GM23338 (cell line): ENCODE data around the gene TNFRSF4. TPM values are rescaled to one million over a fixed set of nuclear protein-coding genes. Genes with fewer than 3 reads are reported as not detected.

Experiments used
- ATAC-seq: fragments of 200-7000 bp; cut with Tn5 transposase; 3 replicates; pipeline ENCODE4 v1.9.1; 2020
- DNase-seq: peaks from one replicate; pipeline ENCODE4 v3.0.0-alpha.2; 2015; ENCODE audit warnings: low spot score
- H2AFZ ChIP-seq: fragments of 200-600 bp; sonication (generic); 2 replicates; pipeline ENCODE4 v1.8.0; 2016; ENCODE audit warnings: antibody characterized with exemption, mild to moderate bottlenecking, moderate library complexity
- H3F3A ChIP-seq: fragments of 200-600 bp; sonication (generic); replicated peaks from 2 replicates; pipeline ENCODE4 v1.8.0; 2017; ENCODE audit warnings: antibody characterized with exemption, mixed run types, low read depth
- H3K27ac ChIP-seq: fragments of 200-600 bp; sonication (generic); 2 replicates; pipeline ENCODE4 v1.6.1; 2016; ENCODE audit warnings: low read depth
- H3K27me3 ChIP-seq: fragments of 200-600 bp; sonication (generic); 2 replicates; pipeline ENCODE4 v1.8.0; 2016; ENCODE audit warnings: mild to moderate bottlenecking, mixed run types, moderate library complexity; ENCODE audit not compliant: insufficient read depth
- H3K36me3 ChIP-seq: fragments of 200-600 bp; sonication (generic); 2 replicates; pipeline ENCODE4 v1.8.0; 2016; ENCODE audit warnings: mild to moderate bottlenecking; ENCODE audit not compliant: insufficient read depth
- H3K4me1 ChIP-seq: fragments of 200-600 bp; sonication (generic); 2 replicates; pipeline ENCODE4 v1.8.0; 2016; ENCODE audit warnings: mild to moderate bottlenecking, moderate library complexity; ENCODE audit not compliant: insufficient read depth
- H3K4me2 ChIP-seq: fragments of 200-600 bp; sonication (generic); 2 replicates; pipeline ENCODE4 v1.7.1; 2017; ENCODE audit warnings: mixed run types
- H3K4me3 ChIP-seq: fragments of 200-600 bp; sonication (generic); 2 replicates; pipeline ENCODE4 v1.6.1; 2016; ENCODE audit warnings: mixed run types
- H3K79me2 ChIP-seq: fragments of 200-600 bp; sonication (generic); replicated peaks from 2 replicates; pipeline ENCODE4 v1.8.0; 2017; ENCODE audit warnings: mild to moderate bottlenecking; ENCODE audit not compliant: insufficient read depth
- H3K9me2 ChIP-seq: fragments of 200-600 bp; sonication (generic); 2 replicates; pipeline ENCODE4 v1.8.0; 2017; ENCODE audit not compliant: insufficient read depth
- H4K20me1 ChIP-seq: fragments of 200-600 bp; sonication (generic); replicated peaks from 2 replicates; pipeline ENCODE4 v1.8.0; 2017; ENCODE audit warnings: mild to moderate bottlenecking; ENCODE audit not compliant: insufficient read depth
- H3K27ac Mint-ChIP-seq: 2 replicates; pipeline ENCODE4 v1.8.0; 2020; ENCODE audit warnings: inconsistent platforms, mild to moderate bottlenecking, moderate library complexity, mixed read lengths
- H3K27me3 Mint-ChIP-seq: 3 replicates; pipeline ENCODE4 v1.8.0; 2022; ENCODE audit warnings: low read depth, mild to moderate bottlenecking, moderate library complexity, mixed read lengths, inconsistent platforms; ENCODE audit not compliant: insufficient read depth, poor library complexity
- H3K36me3 Mint-ChIP-seq: 3 replicates; pipeline ENCODE4 v1.8.0; 2021; ENCODE audit warnings: low read depth, mild to moderate bottlenecking, inconsistent platforms, moderate library complexity, mixed read lengths
- H3K4me1 Mint-ChIP-seq: 3 replicates; pipeline ENCODE4 v1.8.0; 2020; ENCODE audit warnings: mild to moderate bottlenecking, inconsistent platforms, mixed read lengths
- H3K4me3 Mint-ChIP-seq: 3 replicates; pipeline ENCODE4 v1.8.0; 2021; ENCODE audit warnings: moderate library complexity, mild to moderate bottlenecking, inconsistent platforms, mixed read lengths
- H3K9me3 Mint-ChIP-seq: 3 replicates; pipeline ENCODE4 v1.8.0; 2020; ENCODE audit warnings: moderate library complexity, mild to moderate bottlenecking, inconsistent platforms, mixed read lengths
- CREB1 ChIP-seq: fragments of 250-450 bp; sonication (Bioruptor Pico); IDR thresholded peaks from 2 replicates; pipeline ENCODE4 v1.5.0; 2020; ENCODE audit warnings: low read depth, mild to moderate bottlenecking, moderate library complexity
- CTCF ChIP-seq, 2 experiments: fragments of 200-600 bp in 1 of 2; sonication (generic) in 1 of 2; conservative IDR thresholded peaks; 2 replicates each; pipeline versions ENCODE4 v1.5.1 to v1.6.1; 2016 to 2017; ENCODE audit warnings: antibody characterized with exemption in 2 of 2, low read depth in 2 of 2, mild to moderate bottlenecking in 2 of 2, moderate library complexity in 1 of 2
- ETS1 ChIP-seq: IDR thresholded peaks from 2 replicates; pipeline ENCODE4 v1.6.1; 2016; ENCODE audit warnings: antibody characterized with exemption
- EZH2 ChIP-seq: fragments of 200-600 bp; sonication (generic); IDR thresholded peaks from one replicate; pipeline ENCODE4 v1.8.0; 2017; ENCODE audit warnings: antibody characterized with exemption, mild to moderate bottlenecking, low read depth; ENCODE audit not compliant: unreplicated experiment
- NANOG ChIP-seq: IDR thresholded peaks from 2 replicates; pipeline ENCODE4 v1.6.1; 2016; ENCODE audit warnings: antibody characterized with exemption, borderline replicate concordance
- REST ChIP-seq: IDR thresholded peaks from one replicate; pipeline ENCODE4 v1.6.1; 2018; ENCODE audit warnings: antibody characterized with exemption; ENCODE audit not compliant: unreplicated experiment
- STAT1 ChIP-seq: IDR thresholded peaks from one replicate; pipeline ENCODE4 v1.6.1; 2016; ENCODE audit warnings: antibody characterized with exemption; ENCODE audit not compliant: unreplicated experiment
- ZNF114 ChIP-seq: fragments of 250-450 bp; sonication (Bioruptor Pico); IDR thresholded peaks from 2 replicates; pipeline ENCODE4 v1.5.0; 2020; ENCODE audit warnings: mild to moderate bottlenecking, moderate library complexity
- ZNF331 ChIP-seq: fragments of 250-450 bp; sonication (Bioruptor Pico); IDR thresholded peaks from 2 replicates; pipeline ENCODE4 v1.5.0; 2020; ENCODE audit warnings: low read depth, mild to moderate bottlenecking, moderate library complexity
- polyA plus RNA-seq: library from polyadenylated mRNA; unstranded; fragments of >200 nt; fragmentation: Nextera tagmentation; extraction: Ambion mirVana; gene quantifications from 2 replicates; pipeline ENCODE4 v1.2.1, GENCODE V29; 2016
- total RNA-seq: library from RNA; depleted of rRNA; stranded (reverse); fragments of >200 nt; shearing (Covaris generic); gene quantifications from 2 replicates; pipeline ENCODE4 v1.2.3, GENCODE V29; 2014

Gene TNFRSF4
- total and polyA plus RNA-seq, 2 experiments from 2014 or later: not detected

- no peak for TF ChIP-seq ZNF114 (CRISPR knock-in tag)
Observed at GRCh38 chr1:1247341-1247913, 33.5 kb upstream of the TNFRSF4 start (continued).

- H2AFZ ChIP-seq: no peak within 1 kb of the TSS
- peak within 1 kb of the TSS; percentile 77 for H3K4me2 ChIP-seq
- DNase-seq (peak; percentile 62), ATAC-seq (peak; percentile 59)
- no peaks in the 10 kb centered on the region for H3K9me2 ChIP-seq
- H4K20me1 ChIP-seq: no peaks in the 10 kb centered on the region
- H3K27ac ChIP-seq: no peak within 1 kb of the TSS
- Mint-ChIP-seq H3K36me3 (peaks cover 3% of the 10 kb centered on the region; the same call in 1 of the 3 replicates), H3K9me3 (no peaks in the 10 kb centered on the region), H3K27me3 (peaks cover 2% of the 10 kb centered on the region), H3K27ac (no peak within 1 kb of the TSS), H3K4me1 (peaks cover 2% of the 10 kb centered on the region; the same call in 1 of the 3 replicates), H3K4me3 (no peak within 1 kb of the TSS; the same call in 2 of the 3 replicates)
- H3F3A ChIP-seq: peaks cover 8% of the 10 kb centered on the region; the same call in 1 of the 2 replicates
- H3K4me1 ChIP-seq: peaks cover 3% of the 10 kb centered on the region; the same call in 1 of the 2 replicates
- peak within 1 kb of the TSS; percentile 47; the same call in 1 of the 2 replicates for H3K4me3 ChIP-seq
- H3K79me2 ChIP-seq: no peaks in the 10 kb centered on the region
- peaks cover 10% of the 10 kb centered on the region; the same call in 1 of the 2 replicates for H3K27me3 ChIP-seq
- TF ChIP-seq CTCF (conservative IDR thresholded peaks at IDR 0.05; ENCODE audit: low read depth in 2 of 2) (peak in 1 of 2 experiments; percentile 35; a peak in 2 of 4 replicates), ZNF331 (CRISPR knock-in tag) (no peak)
- no peaks in the 10 kb centered on the region for H3K36me3 ChIP-seq
Observed at GRCh38 chr1:1246577-1247340, 32.8 kb upstream of the TNFRSF4 start, which contains the start of gene C1QTNF12. C1QTNF12 (minus strand) TSS chr1:1246722; CDS start chr1:1246690, 32 bp downstream.

- no peaks in the 10 kb centered on the region for H3K36me3 ChIP-seq
- H3K27me3 ChIP-seq: peaks cover 10% of the 10 kb centered on the region; the same call in 1 of the 2 replicates
- TF ChIP-seq REST (no peak), CREB1 (CRISPR knock-in tag) (no peak), STAT1 (no peak), CTCF (conservative IDR thresholded peaks at IDR 0.05; ENCODE audit: low read depth in 2 of 2) (no peak), EZH2 (no peak), NANOG (no peak), ETS1 (no peak)
Observed at GRCh38 chr1:1245817-1246576, 32.0 kb upstream of the TNFRSF4 start.

More at GRCh38 chr1:1245817-1246576, 32.0 kb upstream of the TNFRSF4 start:
- Histone ChIP-seq H3K4me3 (peak overlapping the region; percentile 47; the same call in 1 of the 2 replicates), H3K79me2 (no peaks in the 10 kb centered on the region), H2AFZ (no peak overlapping the region), H3K4me2 (peak overlapping the region; percentile 77; the same call in 1 of the 2 replicates), H4K20me1 (no peaks in the 10 kb centered on the region), H3F3A (peaks cover 6% of the 10 kb centered on the region; the same call in 1 of the 2 replicates), H3K4me1 (peaks cover 3% of the 10 kb centered on the region; the same call in 1 of the 2 replicates), H3K9me2 (no peaks in the 10 kb centered on the region), H3K27ac (no peak overlapping the region)
- ATAC-seq (peak; percentile 16), DNase-seq (no peak)
- H3K9me3 Mint-ChIP-seq: no peaks in the 10 kb centered on the region
- no peak overlapping the region for H3K27ac Mint-ChIP-seq
- peaks cover 3% of the 10 kb centered on the region; the same call in 1 of the 3 replicates for H3K36me3 Mint-ChIP-seq
- peaks cover under 1% of the 10 kb centered on the region; the same call in 1 of the 3 replicates for H3K4me1 Mint-ChIP-seq
- no peak overlapping the region for H3K4me3 Mint-ChIP-seq
- peaks cover 2% of the 10 kb centered on the region for H3K27me3 Mint-ChIP-seq
